ENCODE results near the gene LORICRIN.

The LORICRIN gene

GRCh38 chr1:153213519-153213918 is 46.0 kb upstream of the LORICRIN start:
- Histone ChIP-seq H3K4me3 (ENCODE audit: low read depth, low read length, poor library complexity, severe bottlenecking) (no peak overlapping the region), H4K20me1 (ENCODE audit: insufficient read depth, low read length) (no peaks in the 10 kb centered on the region), H3K4me2 (ENCODE audit: low read length) (no peak overlapping the region), H3K79me2 (ENCODE audit: insufficient read depth, low read length) (no peaks in the 10 kb centered on the region), H3K9me3 (ENCODE audit: low read length) (no peaks in the 10 kb centered on the region), H3K27ac (ENCODE audit: low read depth, low read length, poor library complexity, severe bottlenecking) (no peak overlapping the region), H3K9me2 (ENCODE audit: low read depth, low read length) (no peaks in the 10 kb centered on the region), H3K9ac (ENCODE audit: low read length) (no peak overlapping the region), H3K4me1 (ENCODE audit: insufficient read depth, low read length, severe bottlenecking) (no peaks in the 10 kb centered on the region), H3F3A (ENCODE audit: insufficient read depth, low read length) (no peaks in the 10 kb centered on the region), H3K36me3 (ENCODE audit: insufficient read depth, low read length) (no peaks in the 10 kb centered on the region), H2AFZ (ENCODE audit: low read length) (no peak overlapping the region), H3K27me3 (ENCODE audit: insufficient read depth, low read length) (no peaks in the 10 kb centered on the region)
- no peak for TF ChIP-seq EZH2 (IDR thresholded peaks at IDR 0.05; ENCODE audit: borderline replicate concordance, low read length)
- no peak for TF ChIP-seq CTCF (IDR thresholded peaks at IDR 0.05; ENCODE audit: low read length)

- Histone ChIP-seq H3K4me2 (ENCODE audit: low read length) (no peak within 1 kb of the TSS), H3K79me2 (ENCODE audit: insufficient read depth, low read length) (no peaks in the 10 kb centered on the region), H3K36me3 (ENCODE audit: insufficient read depth, low read length) (no peaks in the 10 kb centered on the region), H4K20me1 (ENCODE audit: insufficient read depth, low read length) (no peaks in the 10 kb centered on the region), H3K9ac (ENCODE audit: low read length) (no peak within 1 kb of the TSS), H3K27me3 (ENCODE audit: insufficient read depth, low read length) (no peaks in the 10 kb centered on the region), H3K9me2 (ENCODE audit: low read depth, low read length) (no peaks in the 10 kb centered on the region), H3K4me1 (ENCODE audit: insufficient read depth, low read length, severe bottlenecking) (no peaks in the 10 kb centered on the region), H3F3A (ENCODE audit: insufficient read depth, low read length) (no peaks in the 10 kb centered on the region), H2AFZ (ENCODE audit: low read length) (no peak within 1 kb of the TSS), H3K4me3 (ENCODE audit: low read depth, low read length, poor library complexity, severe bottlenecking) (no peak within 1 kb of the TSS), H3K9me3 (ENCODE audit: low read length) (no peaks in the 10 kb centered on the region), H3K27ac (ENCODE audit: low read depth, low read length, poor library complexity, severe bottlenecking) (no peak within 1 kb of the TSS)
- TF ChIP-seq CTCF (IDR thresholded peaks at IDR 0.05; ENCODE audit: low read length): no peak
- no peak for TF ChIP-seq EZH2 (IDR thresholded peaks at IDR 0.05; ENCODE audit: borderline replicate concordance, low read length)
Observed at GRCh38 chr1:153217212-153217611, 42.3 kb upstream of the LORICRIN start, which contains the start of gene PRR9. Gene PRR9 (plus strand): TSS chr1:153217584. CDS start chr1:153218145, 561 bp downstream.

- no peaks in the 10 kb centered on the region for H4K20me1 ChIP-seq (ENCODE audit: insufficient read depth, low read length)
- no peak overlapping the region for H3K4me3 ChIP-seq (ENCODE audit: low read depth, low read length, poor library complexity, severe bottlenecking)
- no peak overlapping the region for H3K4me2 ChIP-seq (ENCODE audit: low read length)
- no peaks in the 10 kb centered on the region for H3K9me3 ChIP-seq (ENCODE audit: low read length)
- H3K27me3 ChIP-seq (ENCODE audit: insufficient read depth, low read length): no peaks in the 10 kb centered on the region
- H3K36me3 ChIP-seq (ENCODE audit: insufficient read depth, low read length): no peaks in the 10 kb centered on the region
- no peak overlapping the region for H3K27ac ChIP-seq (ENCODE audit: low read depth, low read length, poor library complexity, severe bottlenecking)
- TF ChIP-seq EZH2 (IDR thresholded peaks at IDR 0.05; ENCODE audit: borderline replicate concordance, low read length): no peak
- TF ChIP-seq CTCF (IDR thresholded peaks at IDR 0.05; ENCODE audit: low read length): no peak
- no peaks in the 10 kb centered on the region for H3K79me2 ChIP-seq (ENCODE audit: insufficient read depth, low read length)
- H3K9ac ChIP-seq (ENCODE audit: low read length): no peak overlapping the region
- no peak overlapping the region for H2AFZ ChIP-seq (ENCODE audit: low read length)
- no peaks in the 10 kb centered on the region for H3K4me1 ChIP-seq (ENCODE audit: insufficient read depth, low read length, severe bottlenecking)
- H3F3A ChIP-seq (ENCODE audit: insufficient read depth, low read length): no peaks in the 10 kb centered on the region
- H3K9me2 ChIP-seq (ENCODE audit: low read depth, low read length): no peaks in the 10 kb centered on the region
Observed at GRCh38 chr1:153217744-153218416, 41.6 kb upstream of the LORICRIN start.

All from OCI-LY1 (cell line).